HG03135 (cell line): Measurements from ENCODE around the gene ALKAL2.

Source experiments
- ATAC-seq: cut with Tn5 transposase; IDR thresholded peaks from one replicate; pipeline ENCODE4 v1.9.1; 2021; ENCODE audit warnings: mild to moderate bottlenecking, moderate library complexity; ENCODE audit not compliant: unreplicated experiment

ALKAL2 gene

GRCh38 chr2:252001-252602 lies 35.8 kb downstream of the ALKAL2 start:
- no peak for ATAC-seq

- no peak for ATAC-seq
Observed at GRCh38 chr2:249538-250042, 38.3 kb downstream of the ALKAL2 start.

GRCh38 chr2:248724-249123 lies 39.2 kb downstream of the ALKAL2 start:
- ATAC-seq: no peak

GRCh38 chr2:246489-247144 lies 41.3 kb downstream of the ALKAL2 start:
- ATAC-seq: no peak

- no peak for ATAC-seq
Observed at GRCh38 chr2:244547-244946, 43.3 kb downstream of the ALKAL2 start.

- no peak for ATAC-seq
Observed at GRCh38 chr2:238869-239268, 49.0 kb downstream of the ALKAL2 start.

- ATAC-seq: no peak
Observed at GRCh38 chr2:238431-238830, 49.5 kb downstream of the ALKAL2 start.

- no peak for ATAC-seq
Observed at GRCh38 chr2:237878-238277, 50.0 kb downstream of the ALKAL2 start.

GRCh38 chr2:236993-237539 lies 50.8 kb downstream of the ALKAL2 start:
- ATAC-seq: no peak

- no peak for ATAC-seq
Observed at GRCh38 chr2:234421-234820, 53.5 kb downstream of the ALKAL2 start.

GRCh38 chr2:233030-233429 lies 54.9 kb downstream of the ALKAL2 start:
- ATAC-seq: no peak

- no peak for ATAC-seq
Observed at GRCh38 chr2:231521-232185, 56.2 kb downstream of the ALKAL2 start.
